Posterior vena cava (tissue), 2 donors: ENCODE results near the gene GRSF1. TPM values are rescaled to one million over a fixed set of nuclear protein-coding genes. Genes with fewer than 3 reads are reported as not detected.
A peak's percentile ranks its signal among the peaks of the same experiment; 100 is the strongest.

Source experiments
- DNase-seq: peaks from one replicate; pipeline ENCODE4 v3.0.0-alpha.2; 2020; ENCODE audit warnings: low spot score
- intact Hi-C, 2 donors: fragments of 100-400 bp; cut with DNase I; formaldehyde crosslinking; loops; one replicate each; pipeline versions ENCODE4 v1.14.1 to v1.14.2; 2022 to 2023
- total RNA-seq, 2 donors: library from RNA; stranded (reverse); fragmentation: NEBNext Ultra II Directional; extraction: Animal tissue kit (Norgen Biotek cat#: 25700); gene quantifications; one replicate each; pipeline ENCODE4 v1.2.1, GENCODE V29; 2021
- donor health status: DM: yes; HTN: yes; CAD: no.
- donor health status: DM: yes; HTN: yes; CAD: no.

Gene GRSF1
- total RNA-seq, 2 donors from 2014 or later, result 43.5 to 44.0 TPM

DNA sequence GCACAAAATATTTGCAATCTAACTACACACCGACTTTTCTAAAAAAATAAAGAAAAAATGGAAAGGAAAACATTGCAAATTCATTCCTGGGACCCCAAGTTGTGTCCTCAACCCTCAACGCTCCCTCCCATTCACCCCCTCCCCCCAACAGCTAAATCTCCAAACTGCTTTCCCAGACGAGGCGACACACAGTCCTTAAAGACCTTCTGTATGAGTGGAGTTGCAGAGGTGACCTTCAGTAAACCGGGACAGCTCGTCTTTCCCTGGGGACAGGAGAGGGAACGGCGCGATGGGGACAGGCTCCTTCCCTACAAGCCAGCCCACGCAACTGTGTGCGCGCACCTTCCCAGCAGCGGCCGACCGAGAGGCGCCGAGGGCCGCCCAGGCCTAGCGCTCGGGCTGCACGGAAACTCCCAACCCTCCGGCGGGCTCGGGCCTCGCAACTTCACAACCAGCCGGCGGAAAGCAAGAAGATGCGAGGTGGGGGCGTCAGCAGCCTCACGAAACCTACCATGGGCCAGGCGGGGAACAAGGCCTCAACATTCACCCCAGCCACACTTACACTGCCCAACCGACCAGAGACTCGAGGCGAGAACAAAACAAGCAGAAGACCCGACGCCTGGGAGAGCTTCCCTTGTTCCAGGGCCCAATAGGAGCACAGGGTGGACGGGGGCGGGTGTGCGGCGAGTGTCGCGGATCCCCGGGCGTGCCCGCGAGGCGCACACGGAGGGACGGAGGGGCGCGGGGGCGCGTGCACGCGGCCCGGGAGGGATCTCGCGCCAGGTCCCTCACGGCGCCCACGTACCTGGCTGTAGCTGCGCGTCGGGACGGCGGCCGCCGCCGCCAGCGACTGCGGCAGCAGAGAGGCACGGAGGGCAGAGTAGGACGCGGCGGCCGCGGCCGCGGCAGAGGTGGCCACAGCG is 763 bp downstream of the GRSF1 start:
- intact Hi-C loops, result no loop called here
- DNase-seq, result peak; percentile 89

DNA sequence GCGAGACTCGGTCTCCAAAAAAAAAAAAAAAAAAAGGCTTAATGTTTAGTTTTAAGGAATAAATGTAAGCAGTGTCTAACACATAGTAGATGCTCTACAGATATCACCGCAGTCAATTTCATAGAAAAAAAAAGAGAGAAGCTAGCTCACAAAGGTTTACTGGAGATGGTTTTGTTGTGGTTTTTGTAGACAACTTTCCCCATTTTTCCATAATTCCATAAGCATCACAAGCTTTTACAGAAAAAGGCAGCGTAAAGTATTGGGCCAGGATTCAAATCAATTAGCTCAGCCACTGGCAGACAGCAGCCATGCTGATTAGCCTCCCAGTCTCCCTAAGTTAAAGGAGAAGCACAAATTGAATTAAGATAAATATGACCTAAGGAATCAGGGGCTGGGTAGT is 1.5 kb downstream of the GRSF1 start:
- no peak for DNase-seq

DNA sequence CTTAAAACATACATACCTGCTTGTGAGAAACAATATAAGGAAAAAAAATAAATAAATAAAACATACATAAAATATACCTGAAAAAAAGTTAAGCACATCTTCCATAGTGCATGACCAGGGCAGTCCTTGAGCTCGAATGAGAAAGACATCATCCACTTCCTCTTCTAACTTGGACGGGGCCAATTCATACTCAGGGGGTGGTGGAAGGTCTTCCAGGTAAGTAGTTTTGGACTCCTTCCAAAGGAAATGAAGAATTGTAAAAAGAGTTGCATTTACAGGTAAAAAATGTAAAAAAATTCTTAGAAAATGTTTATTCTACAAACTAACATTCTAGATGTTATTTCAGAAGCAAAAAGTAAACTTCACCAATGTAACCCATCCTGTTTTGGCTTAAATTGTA is 3.6 kb downstream of the GRSF1 start:
- no peak for DNase-seq
- intact Hi-C loops, result no loop called here

More for the DNA sequence above, 1.5 kb downstream of the GRSF1 start:
- intact Hi-C loops, result no loop called here

DNA sequence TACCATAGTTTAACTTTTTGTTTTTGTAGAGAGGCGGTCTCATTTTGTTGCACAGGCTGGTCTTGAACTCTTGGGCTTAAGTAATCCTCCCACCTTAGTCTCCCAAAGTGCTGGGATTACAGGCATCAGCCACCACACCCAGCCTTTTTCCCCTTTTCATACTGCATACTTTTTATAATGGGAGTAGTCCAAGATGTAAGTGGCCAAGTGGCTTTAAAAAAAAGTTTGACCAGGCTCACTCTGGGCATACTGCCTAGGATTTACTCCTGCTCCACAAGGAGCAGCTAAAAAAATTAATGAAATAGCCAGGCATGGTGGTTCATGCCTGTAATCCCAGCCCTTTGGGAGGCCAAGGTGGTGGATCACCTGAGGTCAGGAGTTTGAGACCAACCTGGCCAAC is 6.0 kb downstream of the GRSF1 start:
- no peak for DNase-seq
- intact Hi-C loops, result no loop called here

DNA sequence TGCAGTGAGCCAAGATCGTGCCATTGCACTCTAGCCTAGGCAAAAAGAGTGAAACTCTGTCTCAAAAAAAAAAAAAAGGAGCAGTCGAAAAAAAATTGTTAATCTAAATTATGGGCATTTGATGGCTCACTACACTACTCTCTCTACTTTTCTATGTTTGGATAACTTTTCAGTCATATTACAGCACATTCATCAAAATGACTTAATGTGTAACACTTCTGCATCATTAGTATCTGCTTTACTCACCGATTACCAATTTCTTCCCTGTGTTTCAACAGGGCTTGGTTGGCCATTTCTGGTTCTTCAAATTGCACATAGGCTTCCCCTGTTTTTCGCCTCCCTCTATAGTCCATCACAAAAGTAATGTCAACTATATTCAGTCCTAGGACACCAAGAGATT is 8.4 kb downstream of the GRSF1 start:
- DNase-seq, result no peak
- intact Hi-C loops, result no loop called here

DNA sequence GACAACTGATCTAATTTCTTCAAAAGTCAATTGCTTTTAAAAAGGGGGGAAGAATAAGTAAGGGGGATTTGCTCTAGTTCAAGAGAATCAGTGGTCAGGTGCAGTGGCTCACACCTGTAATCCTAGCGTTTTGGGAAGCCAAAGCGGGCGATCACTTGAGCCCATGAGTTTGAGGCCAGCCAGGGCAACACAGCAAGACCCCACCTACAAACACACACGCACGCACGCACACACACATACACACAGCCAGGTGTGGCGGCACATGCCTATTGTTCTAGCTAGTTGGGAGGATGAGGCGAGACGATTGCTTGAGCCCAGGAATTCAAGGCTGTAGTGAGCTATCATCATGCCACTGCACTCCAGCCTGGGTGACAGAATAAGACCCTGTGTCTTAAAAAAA is 9.6 kb downstream of the GRSF1 start:
- DNase-seq, result no peak
- intact Hi-C loops, result no loop called here

DNA sequence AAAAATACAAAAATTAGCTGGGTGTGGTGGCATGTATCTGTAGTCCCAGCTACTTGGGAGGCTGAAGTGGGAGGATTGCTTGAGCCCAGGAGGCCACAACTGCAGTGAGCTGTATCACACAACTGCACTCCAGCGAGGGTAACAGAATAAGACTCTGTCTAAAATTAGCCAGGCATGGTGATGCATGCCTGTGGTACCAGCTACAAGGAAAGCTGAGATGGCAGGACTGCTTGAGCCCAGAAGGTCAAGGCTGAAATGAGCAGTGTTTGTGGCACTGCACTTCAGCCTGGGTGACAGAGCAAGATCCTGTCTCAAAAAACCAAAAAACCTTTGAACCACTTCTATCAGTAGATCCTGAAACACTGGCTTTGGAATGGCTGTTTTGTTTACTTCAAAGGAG is 10.2 kb downstream of the GRSF1 start:
- no peak for DNase-seq
- intact Hi-C loops, result no loop called here

DNA sequence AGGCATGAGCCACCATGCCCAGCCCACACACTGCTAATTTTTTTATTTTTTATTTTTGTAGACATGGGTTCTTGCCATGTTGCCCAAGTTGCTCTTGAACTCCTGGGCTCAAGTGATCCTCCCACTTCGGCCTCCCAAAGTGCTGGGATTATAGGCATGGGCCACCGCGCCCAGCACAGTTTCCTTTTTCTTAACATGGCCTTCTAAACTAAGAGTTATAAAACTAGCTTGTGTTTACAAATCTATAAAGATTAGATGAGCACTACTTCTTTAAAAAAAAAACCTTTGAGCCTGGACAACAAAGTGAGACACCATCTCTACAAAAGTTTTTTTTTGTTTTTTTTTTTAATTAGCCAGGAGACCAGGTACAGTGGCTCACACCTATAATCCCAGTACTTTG is 10.7 kb downstream of the GRSF1 start:
- no peak for DNase-seq
- intact Hi-C loops, result no loop called here

DNA sequence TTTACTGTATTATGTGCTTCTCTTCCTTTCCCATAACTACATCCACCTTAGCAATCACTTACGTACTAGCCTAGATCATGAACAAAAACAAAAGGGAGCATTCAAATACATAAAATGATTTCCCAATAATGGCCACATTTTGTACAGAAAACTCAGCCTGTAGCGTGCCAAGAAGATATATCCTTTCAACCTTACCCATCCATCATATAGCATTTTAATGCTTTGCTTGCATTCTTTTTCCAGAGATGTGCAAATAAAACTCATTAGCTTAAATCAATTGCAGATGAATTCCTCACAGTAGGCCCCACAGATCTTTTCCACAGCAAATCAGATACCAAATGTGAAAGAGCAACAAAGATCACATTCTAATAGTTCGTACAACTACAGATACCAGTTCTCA is 20.8 kb downstream of the GRSF1 start:
- DNase-seq, result no peak
- intact Hi-C loops, result no loop called here

DNA sequence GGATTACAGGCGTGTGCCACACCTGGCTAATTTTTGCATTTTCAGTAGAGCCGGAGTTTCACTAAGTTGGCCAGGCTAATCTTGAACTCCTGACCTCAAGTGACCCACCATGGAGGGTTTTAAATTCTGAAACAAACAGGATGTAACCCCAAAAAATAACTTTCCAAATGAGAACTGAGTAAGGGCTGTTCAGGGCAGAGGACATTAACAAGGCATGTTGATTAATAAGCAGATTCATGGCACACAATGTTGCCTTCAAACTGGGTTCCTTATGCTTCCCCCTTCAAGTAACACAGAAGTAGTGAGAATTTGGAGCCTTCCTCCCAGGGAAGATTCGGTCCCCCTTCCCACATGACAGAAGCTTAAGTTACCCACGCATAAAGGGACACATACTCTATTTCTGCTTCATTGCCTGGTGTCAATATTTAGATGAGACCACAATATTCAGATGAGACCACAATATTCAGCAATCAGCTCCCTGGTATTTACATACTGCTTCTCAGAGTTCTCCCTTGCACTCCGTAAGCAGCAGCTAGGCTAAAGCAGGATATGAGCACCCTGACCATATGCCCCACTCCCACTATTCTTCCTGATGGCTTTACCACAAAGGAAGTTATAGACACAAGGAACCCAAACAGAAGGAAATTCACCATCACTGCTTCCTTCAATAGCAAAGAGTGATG is 21.4 kb downstream of the GRSF1 start:
- no peak for DNase-seq
- intact Hi-C loops, result no loop called here

DNA sequence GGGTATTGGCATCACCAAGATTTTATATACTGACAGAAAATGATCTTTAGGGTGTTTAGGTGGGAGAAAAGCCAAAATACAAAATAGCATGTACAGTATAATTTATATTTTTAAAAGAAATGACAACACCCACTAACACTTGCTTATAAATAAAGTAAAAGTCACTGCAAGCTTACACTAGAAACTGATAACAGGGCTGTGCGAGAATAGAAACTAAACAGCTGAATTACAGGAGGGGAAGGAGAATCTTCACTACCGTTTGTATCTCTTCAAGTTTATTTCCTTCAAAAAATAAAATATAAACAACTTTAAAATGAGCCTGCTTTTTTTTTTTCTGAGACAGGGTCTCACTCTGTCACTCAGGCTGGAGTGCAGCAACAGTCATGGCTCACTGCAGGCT is 22.8 kb downstream of the GRSF1 start:
- intact Hi-C loops, result no loop called here
- DNase-seq, result no peak

DNA sequence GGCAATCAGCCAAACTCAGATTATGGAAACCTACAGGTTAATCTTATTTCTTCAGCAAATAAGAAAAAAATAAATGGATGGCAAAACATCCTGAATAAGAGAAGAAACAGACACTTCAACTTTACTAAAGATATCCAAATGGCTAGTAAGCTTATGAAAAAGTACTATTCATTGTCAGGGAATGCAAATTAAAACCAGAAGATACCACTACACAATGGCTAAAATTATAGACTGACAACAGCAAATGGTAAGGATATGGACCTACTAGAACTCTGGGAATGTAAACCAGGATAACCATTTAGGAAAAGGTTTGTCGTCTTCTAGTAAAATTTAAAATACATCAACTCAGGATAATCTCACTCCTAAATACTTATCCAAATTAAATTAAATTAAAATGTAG is 24.3 kb downstream of the GRSF1 start:
- intact Hi-C loops, result no loop called here
- DNase-seq, result no peak

DNA sequence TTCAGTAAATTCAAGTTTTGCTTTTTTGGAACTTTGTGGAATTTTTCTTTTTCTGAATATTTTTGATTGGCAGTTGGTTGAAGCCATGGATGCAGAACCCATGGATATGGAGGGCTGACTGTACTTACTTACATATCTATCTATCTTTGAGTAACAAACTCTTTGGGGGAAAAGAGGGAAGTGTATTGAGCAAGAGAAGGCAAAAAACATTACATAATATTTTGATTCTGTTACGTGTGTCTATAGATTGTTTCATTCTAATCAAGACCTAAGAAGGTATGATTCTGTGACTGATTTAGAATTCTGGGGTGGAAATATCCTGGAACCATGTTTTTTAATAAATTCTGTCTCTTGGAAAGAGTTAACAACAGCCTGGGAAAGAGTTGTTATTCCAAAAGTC is 31.5 kb downstream of the GRSF1 start:
- DNase-seq, result no peak
- intact Hi-C loops, result no loop called here

DNA sequence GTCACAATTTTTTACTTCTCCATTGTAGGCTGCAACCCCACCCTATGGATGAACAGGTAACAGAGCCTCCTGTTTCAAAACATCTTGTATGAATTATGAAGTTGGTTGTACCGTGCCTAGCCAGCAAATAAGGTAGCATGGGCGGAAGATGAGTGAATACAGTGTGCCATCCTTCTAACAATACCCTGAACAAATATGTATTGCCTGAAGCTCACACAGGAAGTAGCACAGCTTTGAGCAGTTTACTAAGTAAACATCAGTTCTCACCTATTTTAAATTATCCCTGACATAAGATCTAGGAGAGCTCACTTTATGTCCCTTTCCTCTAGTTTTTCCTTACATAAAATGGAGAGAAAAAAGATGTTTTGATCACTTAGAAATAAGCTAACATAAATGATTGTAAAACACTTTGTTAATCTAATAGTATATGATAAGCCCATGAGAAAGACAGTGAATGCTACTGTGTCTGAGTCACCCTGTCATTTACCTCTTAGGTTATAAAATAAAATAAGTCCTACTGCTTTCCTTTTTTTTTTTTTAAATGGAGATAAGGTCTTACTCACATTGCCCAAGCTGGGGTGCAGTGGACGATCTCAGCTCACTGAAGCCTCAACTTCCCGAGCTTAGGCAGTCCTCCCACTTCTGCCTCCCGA is 36.6 kb downstream of the GRSF1 start:
- intact Hi-C loops, result loop anchor here in 1 of 2 donors (5.0 kb wide), 1 partner anchor 726 kb away; no protein-coding TSS in a partner anchor
- DNase-seq, result no peak

DNA sequence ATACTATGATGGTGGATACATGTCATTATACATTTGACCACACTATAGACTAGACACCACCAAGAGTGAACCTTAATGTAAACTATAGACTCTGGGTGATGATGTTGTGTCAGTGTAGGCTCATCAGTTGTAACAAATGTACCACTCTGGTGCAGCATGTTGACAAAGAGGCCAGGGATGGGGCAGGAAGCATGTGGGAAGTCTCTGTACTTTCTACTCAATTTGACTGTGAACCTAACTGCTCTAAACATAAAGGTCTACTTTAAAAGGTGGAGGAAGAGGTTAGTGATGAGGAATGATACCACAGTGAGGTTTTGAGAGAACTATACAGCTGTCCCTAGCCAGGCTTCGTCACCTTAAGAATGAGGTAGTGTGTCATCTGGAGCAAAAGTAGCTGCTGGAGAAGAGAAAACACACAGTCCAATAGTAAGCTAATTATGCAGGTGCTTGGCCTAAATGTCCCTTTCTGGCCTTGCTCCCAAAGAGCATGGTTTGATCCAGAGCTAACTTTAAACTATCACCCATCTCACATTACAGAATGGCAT is 38.4 kb downstream of the GRSF1 start:
- intact Hi-C loops, result loop anchor here in 1 of 2 donors (5.0 kb wide), 1 partner anchor 724 kb away; no protein-coding TSS in a partner anchor

DNA sequence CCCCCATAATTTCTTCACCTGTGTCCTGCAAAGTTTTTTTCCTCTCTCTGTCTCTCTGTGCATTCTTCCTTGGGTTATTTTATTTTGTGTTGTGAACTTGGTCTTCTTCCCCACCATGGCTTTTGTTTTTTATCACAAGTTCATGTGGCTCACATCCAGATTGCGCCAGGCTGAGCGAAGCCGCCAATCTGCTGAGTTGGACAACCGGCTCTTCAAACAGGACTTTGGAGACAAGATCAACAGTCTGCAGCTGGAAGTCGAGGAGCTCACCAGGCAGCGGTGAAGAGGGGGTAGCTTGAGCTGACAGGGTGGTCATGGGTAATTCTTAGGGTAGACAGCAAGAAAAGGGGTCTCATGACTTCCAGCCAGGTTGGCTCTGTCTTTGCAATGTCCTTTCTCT is 46.1 kb downstream of the GRSF1 start:
- intact Hi-C loops, result no loop called here
- DNase-seq, result no peak

More for the DNA sequence above, 38.4 kb downstream of the GRSF1 start:
- DNase-seq, result no peak

DNA sequence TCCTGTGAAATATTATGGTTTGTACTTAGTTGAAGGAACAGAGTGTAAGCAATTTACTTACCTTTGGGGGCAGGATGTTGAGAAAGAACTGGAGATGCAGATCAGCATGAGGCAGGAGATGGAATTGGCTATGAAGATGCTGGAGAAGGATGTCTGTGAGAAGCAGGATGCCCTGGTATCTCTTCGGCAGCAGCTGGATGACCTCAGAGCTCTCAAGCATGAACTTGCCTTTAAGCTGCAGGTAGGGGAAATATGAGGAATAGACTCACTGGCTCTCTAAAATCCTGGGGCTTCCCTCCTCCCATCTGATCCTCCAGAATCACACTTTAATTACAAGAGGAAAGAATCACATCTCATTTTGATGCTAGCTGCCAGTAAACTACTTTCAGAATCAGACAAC is 51.0 kb downstream of the GRSF1 start:
- intact Hi-C loops, result no loop called here
- DNase-seq, result no peak

DNA sequence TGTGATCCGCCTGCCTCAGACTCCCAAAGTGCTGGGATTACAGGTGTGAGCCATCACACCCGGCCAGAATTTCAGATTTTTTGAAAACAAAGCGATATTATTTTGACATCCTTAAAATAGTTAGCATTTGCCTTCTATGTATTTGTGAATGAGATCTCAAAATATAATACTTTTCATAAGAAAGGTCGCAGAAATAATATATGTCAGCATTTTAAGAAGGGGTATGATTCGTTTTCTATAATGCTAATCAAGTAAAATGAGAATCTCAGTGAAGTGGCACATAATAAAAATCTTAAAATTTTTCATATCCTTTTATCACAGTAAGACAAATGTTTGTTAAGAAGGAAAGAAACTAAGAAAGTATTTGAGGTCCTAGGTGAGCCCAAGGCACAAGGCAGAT is 52.2 kb downstream of the GRSF1 start:
- DNase-seq, result no peak
- intact Hi-C loops, result no loop called here

DNA sequence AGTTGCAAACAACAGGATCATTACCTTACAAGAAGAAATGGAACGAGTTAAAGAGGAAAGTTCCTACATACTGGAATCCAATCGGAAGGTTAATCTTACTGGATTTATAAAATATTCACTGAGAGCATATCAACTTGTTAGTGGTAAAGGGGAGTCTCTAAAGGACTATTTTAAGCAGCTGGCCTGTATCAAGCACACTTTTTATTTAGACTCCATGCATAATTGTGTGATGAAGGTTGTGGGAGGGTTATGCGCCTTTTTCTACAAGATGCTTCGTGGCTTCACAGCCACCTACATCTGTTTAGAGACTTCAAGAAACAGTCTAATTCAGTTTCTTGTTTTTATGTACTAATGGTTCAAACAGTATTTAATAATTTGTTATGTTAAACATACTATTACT is 56.6 kb downstream of the GRSF1 start:
- no peak for DNase-seq
- intact Hi-C loops, result no loop called here

DNA sequence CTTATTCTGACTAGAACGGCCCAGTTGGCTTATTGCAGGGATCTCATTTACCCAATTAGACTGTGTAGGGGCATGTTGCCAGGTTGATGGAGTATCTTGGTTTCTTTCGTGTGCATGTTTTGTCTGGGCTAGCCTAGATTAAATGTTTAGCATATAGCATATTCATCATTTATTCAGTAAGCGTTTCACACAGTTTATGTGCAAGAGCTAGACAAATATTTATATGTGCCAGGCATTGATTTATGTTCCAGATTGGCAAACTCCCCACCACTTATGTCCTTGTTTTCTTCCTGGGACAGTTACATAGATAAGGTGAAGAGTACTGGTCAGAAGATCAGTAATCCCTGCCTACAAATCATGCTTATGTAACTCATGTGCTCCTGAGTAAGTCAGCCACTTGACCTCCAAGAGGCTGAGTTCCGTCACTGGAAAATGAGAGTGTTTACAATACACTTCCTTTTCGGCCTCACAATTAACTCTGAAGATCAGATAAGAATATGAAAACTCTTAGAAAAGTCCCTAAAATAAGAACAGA is 60.7 kb downstream of the GRSF1 start:
- DNase-seq, result no peak
- intact Hi-C loops, result no loop called here
